ENCODE results near the gene REX1BD. TPM values are rescaled to one million over a fixed set of nuclear protein-coding genes. Genes with fewer than 3 reads are reported as not detected.

REX1BD gene
- total and polyA plus RNA-seq, 2 of the 13 experiments (the other 11 are each of a cell fraction or from before 2014, with no cell fraction given): 7.5 to 25.4 TPM

GRCh38 chr19:18604820-18605159, 16.2 kb downstream of the REX1BD start:
- in situ Hi-C loops (cut with HindIII; ENCODE audit: extremely low pct_ligation_motif_present, low pct_unique_long_range_greater_than_20kb): no loop called here
- Histone ChIP-seq H3K9me3 (ENCODE audit: low read length) (no peaks in the 10 kb centered on the region), H3K9ac (ENCODE audit: insufficient read depth, low read depth, low read length) (peak overlapping the region; percentile 80), H2AFZ (ENCODE audit: low read length) (no peak overlapping the region), H3K27ac (ENCODE audit: extremely low read length, insufficient read depth, low read length) (no peak overlapping the region), H3K27me3 (ENCODE audit: control insufficient read depth in 1 of 2, insufficient read depth in 2 of 2, low read length in 2 of 2) (no peaks in the 10 kb centered on the region; a peak in 1 of 5 replicates), H4K20me1 (ENCODE audit: insufficient read depth, low read length) (peaks cover 26% of the 10 kb centered on the region), H3K4me3 (replicated peaks in 1 of 3; ENCODE audit: insufficient read depth in 1 of 3, low read depth in 2 of 3, low read length in 3 of 3) (peak overlapping the region; percentile 67 to 82 (median 82)), H3K4me1 (ENCODE audit: insufficient read depth, low read length) (peaks cover 48% of the 10 kb centered on the region), H3K4me2 (ENCODE audit: low read depth, low read length) (peak overlapping the region; percentile 91), H3K79me2 (ENCODE audit: insufficient read depth, low read length) (peaks cover 34% of the 10 kb centered on the region), H3K36me3 (replicated peaks in 1 of 2; ENCODE audit: control insufficient read depth in 1 of 2, insufficient read depth in 2 of 2, low read length in 2 of 2) (peaks cover 6 to 15% of the 10 kb centered on the region in 2 experiments; a peak in 3 of 5 replicates)
- intact Hi-C loops (cut with micrococcal nuclease; ENCODE audit: unreplicated experiment): no loop called here
- POLR2A ChIA-PET: interaction anchor here (1.6 kb wide), 1 partner anchor 16 kb away, joined by 4 read pairs; no protein-coding TSS in a partner anchor
- CTCF ChIA-PET (ENCODE audit: low intra/inter-chr PET ratio, low total read pairs): no interaction called here
- WGBS (ENCODE audit: low lambda C conversion rate): 57% methylated on average over 10 of the region's 10 CpGs
- DNase-seq (ENCODE audit: low spot score) (no peak), ATAC-seq (no peak), FAIRE-seq (no peak)
- TF ChIP-seq TRIM24 (CRISPR knock-in tag; IDR thresholded peaks at IDR 0.05) (no peak), ATF4 (CRISPR knock-in tag; IDR thresholded peaks at IDR 0.05) (no peak), MEIS2 (CRISPR knock-in tag; IDR thresholded peaks at IDR 0.05) (no peak), PRDM10 (CRISPR knock-in tag; IDR thresholded peaks at IDR 0.05; ENCODE audit: low read depth) (no peak), TEF (CRISPR knock-in tag; IDR thresholded peaks at IDR 0.05) (no peak), FOXO4 (CRISPR knock-in tag; conservative IDR thresholded peaks at IDR 0.05) (no peak), ZNF343 (CRISPR knock-in tag; IDR thresholded peaks at IDR 0.05) (no peak), NAIF1 (CRISPR knock-in tag; IDR thresholded peaks at IDR 0.05; ENCODE audit: borderline replicate concordance) (no peak), CCDC6 (CRISPR knock-in tag; IDR thresholded peaks at IDR 0.05) (no peak), SPEN (CRISPR knock-in tag; IDR thresholded peaks at IDR 0.05; ENCODE audit: low read depth) (no peak), DZIP1 (CRISPR knock-in tag; IDR thresholded peaks at IDR 0.05) (no peak), ZKSCAN1 (IDR thresholded peaks at IDR 0.05; ENCODE audit: low read length) (no peak), FOXP4 (CRISPR knock-in tag; IDR thresholded peaks at IDR 0.05) (no peak)
- BruUV-seq (replicated peaks): no TSS peak
